Measurements from ENCODE around the gene RAB11FIP5.
A peak's percentile ranks its signal among the peaks of the same experiment; 100 is the strongest.
"Not testable (repeated sequence)": the region's sequence is repeated elsewhere in the genome, so short reads cannot be mapped to it uniquely, and the experiment has no call there.

RAB11FIP5 gene

GRCh38 chr2:73112913-73113854 is at the start of gene RAB11FIP5:
Gene RAB11FIP5 (minus strand): TSS chr2:73112948. CDS start chr2:73112777, 171 bp downstream.
- DNase-seq = peak; percentile 9 to 79 (median 51)

- DNase-seq = peak in 1 of 4 experiments; percentile 31
These were observed 43.9 kb upstream of the RAB11FIP5 start for GRCh38 chr2:73156539-73157124.

- DNase-seq = no peak
These were observed 30.2 kb upstream of the RAB11FIP5 start for GRCh38 chr2:73142937-73143336.

- DNase-seq = no peak
These were observed 29.1 kb upstream of the RAB11FIP5 start for GRCh38 chr2:73141896-73142295.

GRCh38 chr2:73135236-73135635 is 22.5 kb upstream of the RAB11FIP5 start:
- no peak for DNase-seq

- no peak for DNase-seq
These were observed 21.7 kb upstream of the RAB11FIP5 start for GRCh38 chr2:73134471-73134870.

- no peak for DNase-seq
These were observed 20.9 kb upstream of the RAB11FIP5 start for GRCh38 chr2:73133566-73134197.

GRCh38 chr2:73131807-73132206 is 19.1 kb upstream of the RAB11FIP5 start:
- no peak for DNase-seq

GRCh38 chr2:73130790-73131189 is 18.0 kb upstream of the RAB11FIP5 start:
- no peak for DNase-seq

GRCh38 chr2:73128841-73129535 is 16.2 kb upstream of the RAB11FIP5 start:
- DNase-seq = no peak

- no peak for DNase-seq
These were observed 9.8 kb upstream of the RAB11FIP5 start for GRCh38 chr2:73122536-73122935.

- DNase-seq = not testable (repeated sequence)
These were observed 7.0 kb upstream of the RAB11FIP5 start for GRCh38 chr2:73119611-73120239.

- no peak for DNase-seq
These were observed 4.7 kb upstream of the RAB11FIP5 start for GRCh38 chr2:73117441-73117840.

- no peak for DNase-seq
These were observed 3.6 kb upstream of the RAB11FIP5 start for GRCh38 chr2:73116182-73116960.

GRCh38 chr2:73114273-73114867 is 1.6 kb upstream of the RAB11FIP5 start:
- no peak for DNase-seq

GRCh38 chr2:73112026-73112912 is 479 bp downstream of the RAB11FIP5 start:
- peak in 2 of 4 experiments; percentile 5 to 28 for DNase-seq

- DNase-seq = peak in 1 of 4 experiments; percentile 1
These were observed 1.4 kb downstream of the RAB11FIP5 start for GRCh38 chr2:73111073-73112025.

GRCh38 chr2:73110168-73111072 is 2.3 kb downstream of the RAB11FIP5 start:
- DNase-seq = no peak

All from activated naive CD4-positive, alpha-beta T cell (primary cell).